ENCODE measurements around the gene ZNF175. TPM values are rescaled to one million over a fixed set of nuclear protein-coding genes. Genes with fewer than 3 reads are reported as not detected.

The ZNF175 gene
- total RNA-seq, 1 experiment from 2014 or later = 9.3 TPM

DNA sequence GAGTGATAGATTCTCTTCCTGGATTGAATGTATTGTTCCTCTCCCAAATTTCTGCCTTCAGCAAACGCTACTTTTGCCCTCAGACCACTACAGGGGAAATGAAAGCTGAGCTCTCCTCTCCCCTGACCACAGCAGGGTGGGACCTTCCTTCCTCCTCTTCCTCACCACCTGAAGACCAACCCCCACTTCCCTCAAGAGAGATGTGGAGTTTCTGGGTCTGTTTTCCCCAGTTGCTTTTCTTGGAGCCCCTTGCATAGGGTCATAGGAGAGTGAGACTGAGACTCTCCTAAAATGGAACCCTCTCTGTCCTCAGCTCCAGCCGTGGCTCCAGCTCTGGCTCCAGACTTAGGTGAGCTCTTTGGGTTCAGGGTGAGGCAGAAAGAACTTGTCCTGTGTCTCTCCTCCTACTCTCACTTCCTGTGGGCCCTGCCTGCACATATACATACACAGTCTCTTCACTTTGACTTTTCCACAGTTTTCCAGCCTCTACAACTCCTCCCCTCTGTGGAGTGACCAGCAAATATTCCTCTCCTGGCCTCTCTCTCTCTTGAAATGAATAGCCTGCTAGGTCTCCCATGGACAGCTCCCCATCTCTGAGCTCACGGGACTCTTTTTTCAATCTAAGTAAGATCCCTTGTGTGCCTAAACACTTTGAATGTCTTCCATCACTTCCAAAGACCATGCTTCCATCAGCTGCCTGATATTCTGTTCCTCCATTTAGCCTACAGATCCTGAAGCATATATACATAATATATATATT, 19.2 kb upstream of the ZNF175 start:
- Histone ChIP-seq H3K79me2 (ENCODE audit: insufficient read depth, low read length) (no peaks in the 10 kb centered on the region), H3K4me3 (replicated peaks in 1 of 2; ENCODE audit: low read depth in 1 of 2, low read length in 2 of 2) (no peak overlapping the region), H3K4me1 (ENCODE audit: control insufficient read depth in 1 of 2, insufficient read depth in 2 of 2, low read length in 2 of 2) (no peaks in the 10 kb centered on the region), H3K9me3 (ENCODE audit: control insufficient read depth in 1 of 2, insufficient read depth in 1 of 2, low read depth in 1 of 2, low read length in 2 of 2) (no peaks in the 10 kb centered on the region), H3K27me3 (ENCODE audit: insufficient read depth, low read length) (peaks cover 39% of the 10 kb centered on the region), H2AFZ (ENCODE audit: low read depth, low read length, poor library complexity, severe bottlenecking) (no peak overlapping the region), H3K36me3 (ENCODE audit: control insufficient read depth in 1 of 2, insufficient read depth in 2 of 2, low read length in 2 of 2) (no peaks in the 10 kb centered on the region), H3K9ac (ENCODE audit: low read length) (no peak overlapping the region), H3K9me2 (ENCODE audit: insufficient read depth) (no peaks in the 10 kb centered on the region), H4K20me1 (ENCODE audit: insufficient read depth) (no peaks in the 10 kb centered on the region), H3K27ac (ENCODE audit: low read depth, low read length) (no peak overlapping the region), H3K4me2 (ENCODE audit: low read length) (no peak overlapping the region)
- no TSS peak for BruUV-seq (replicated peaks)
- DNase-seq (ENCODE audit: low read depth, low spot score) (no peak), ATAC-seq (no peak)
- ChIA-PET CTCF (no interaction called here), POLR2A (no interaction called here), RAD21 (ENCODE audit: low non-redundant PET in 1 of 2, low total read pairs in 2 of 2, uncharacterized antibody in 2 of 2, unreplicated experiment in 2 of 2) (no interaction called here)
- TF ChIP-seq FOSL1 (IDR thresholded peaks at IDR 0.05; ENCODE audit: low read depth) (no peak), YY1 (IDR thresholded peaks at IDR 0.05; ENCODE audit: extremely low read depth, insufficient replicate concordance, low read depth, low read length) (no peak), ZBTB33 (IDR thresholded peaks at IDR 0.05; ENCODE audit: extremely low read depth, insufficient replicate concordance, low read length) (no peak), JUND (IDR thresholded peaks at IDR 0.05) (no peak), ZNF274 (IDR thresholded peaks at IDR 0.05; ENCODE audit: low read depth, low read length) (no peak), ZFX (IDR thresholded peaks at IDR 0.05) (no peak), POLR2A (IDR thresholded peaks at IDR 0.05; ENCODE audit: borderline replicate concordance, extremely low read depth, insufficient read depth, insufficient read length) (no peak), SP1 (IDR thresholded peaks at IDR 0.05; ENCODE audit: low read depth) (no peak), SIN3A (IDR thresholded peaks at IDR 0.05; ENCODE audit: low read depth) (no peak), TCF7L2 (IDR thresholded peaks at IDR 0.05; ENCODE audit: borderline replicate concordance, extremely low read depth, insufficient read depth, insufficient read length) (no peak), POLR2AphosphoS5 (IDR thresholded peaks at IDR 0.05; ENCODE audit: low read depth, low read length) (no peak), SRF (IDR thresholded peaks at IDR 0.05; ENCODE audit: low read depth) (no peak), EZH2 (IDR thresholded peaks at IDR 0.05) (no peak), RAD21 (IDR thresholded peaks at IDR 0.05; ENCODE audit: low read depth) (no peak)
- TF ChIP-seq, protein P1, sequence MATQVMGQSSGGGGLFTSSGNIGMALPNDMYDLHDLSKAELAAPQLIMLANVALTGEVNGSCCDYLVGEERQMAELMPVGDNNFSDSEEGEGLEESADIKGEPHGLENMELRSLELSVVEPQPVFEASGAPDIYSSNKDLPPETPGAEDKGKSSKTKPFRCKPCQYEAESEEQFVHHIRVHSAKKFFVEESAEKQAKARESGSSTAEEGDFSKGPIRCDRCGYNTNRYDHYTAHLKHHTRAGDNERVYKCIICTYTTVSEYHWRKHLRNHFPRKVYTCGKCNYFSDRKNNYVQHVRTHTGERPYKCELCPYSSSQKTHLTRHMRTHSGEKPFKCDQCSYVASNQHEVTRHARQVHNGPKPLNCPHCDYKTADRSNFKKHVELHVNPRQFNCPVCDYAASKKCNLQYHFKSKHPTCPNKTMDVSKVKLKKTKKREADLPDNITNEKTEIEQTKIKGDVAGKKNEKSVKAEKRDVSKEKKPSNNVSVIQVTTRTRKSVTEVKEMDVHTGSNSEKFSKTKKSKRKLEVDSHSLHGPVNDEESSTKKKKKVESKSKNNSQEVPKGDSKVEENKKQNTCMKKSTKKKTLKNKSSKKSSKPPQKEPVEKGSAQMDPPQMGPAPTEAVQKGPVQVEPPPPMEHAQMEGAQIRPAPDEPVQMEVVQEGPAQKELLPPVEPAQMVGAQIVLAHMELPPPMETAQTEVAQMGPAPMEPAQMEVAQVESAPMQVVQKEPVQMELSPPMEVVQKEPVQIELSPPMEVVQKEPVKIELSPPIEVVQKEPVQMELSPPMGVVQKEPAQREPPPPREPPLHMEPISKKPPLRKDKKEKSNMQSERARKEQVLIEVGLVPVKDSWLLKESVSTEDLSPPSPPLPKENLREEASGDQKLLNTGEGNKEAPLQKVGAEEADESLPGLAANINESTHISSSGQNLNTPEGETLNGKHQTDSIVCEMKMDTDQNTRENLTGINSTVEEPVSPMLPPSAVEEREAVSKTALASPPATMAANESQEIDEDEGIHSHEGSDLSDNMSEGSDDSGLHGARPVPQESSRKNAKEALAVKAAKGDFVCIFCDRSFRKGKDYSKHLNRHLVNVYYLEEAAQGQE (IDR thresholded peaks at IDR 0.05; ENCODE audit: low read depth) = no peak
- TF ChIP-seq, protein P2, sequence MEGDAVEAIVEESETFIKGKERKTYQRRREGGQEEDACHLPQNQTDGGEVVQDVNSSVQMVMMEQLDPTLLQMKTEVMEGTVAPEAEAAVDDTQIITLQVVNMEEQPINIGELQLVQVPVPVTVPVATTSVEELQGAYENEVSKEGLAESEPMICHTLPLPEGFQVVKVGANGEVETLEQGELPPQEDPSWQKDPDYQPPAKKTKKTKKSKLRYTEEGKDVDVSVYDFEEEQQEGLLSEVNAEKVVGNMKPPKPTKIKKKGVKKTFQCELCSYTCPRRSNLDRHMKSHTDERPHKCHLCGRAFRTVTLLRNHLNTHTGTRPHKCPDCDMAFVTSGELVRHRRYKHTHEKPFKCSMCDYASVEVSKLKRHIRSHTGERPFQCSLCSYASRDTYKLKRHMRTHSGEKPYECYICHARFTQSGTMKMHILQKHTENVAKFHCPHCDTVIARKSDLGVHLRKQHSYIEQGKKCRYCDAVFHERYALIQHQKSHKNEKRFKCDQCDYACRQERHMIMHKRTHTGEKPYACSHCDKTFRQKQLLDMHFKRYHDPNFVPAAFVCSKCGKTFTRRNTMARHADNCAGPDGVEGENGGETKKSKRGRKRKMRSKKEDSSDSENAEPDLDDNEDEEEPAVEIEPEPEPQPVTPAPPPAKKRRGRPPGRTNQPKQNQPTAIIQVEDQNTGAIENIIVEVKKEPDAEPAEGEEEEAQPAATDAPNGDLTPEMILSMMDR (IDR thresholded peaks at IDR 0.05 in 2 of 3, conservative IDR thresholded peaks at IDR 0.05 in 1 of 3; ENCODE audit: borderline replicate concordance in 1 of 3, insufficient read depth in 1 of 3, low read depth in 2 of 3, low read length in 2 of 3) = no peak
- TF ChIP-seq, protein P3, sequence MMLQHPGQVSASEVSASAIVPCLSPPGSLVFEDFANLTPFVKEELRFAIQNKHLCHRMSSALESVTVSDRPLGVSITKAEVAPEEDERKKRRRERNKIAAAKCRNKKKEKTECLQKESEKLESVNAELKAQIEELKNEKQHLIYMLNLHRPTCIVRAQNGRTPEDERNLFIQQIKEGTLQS (IDR thresholded peaks at IDR 0.05) = no peak
- intact Hi-C loops (cut with micrococcal nuclease) = loop anchor here (5.0 kb wide), 1 partner anchor 130 kb away; no protein-coding TSS in a partner anchor

Measured in HCT116 (cell line).